Neural progenitor cell (in vitro differentiated cells): ENCODE results near the gene CLTCL1. TPM values are rescaled to one million over a fixed set of nuclear protein-coding genes. Genes with fewer than 3 reads are reported as not detected.

Experiments
- DNase-seq: peaks from one replicate; pipeline ENCODE4 v3.0.0-alpha.2; 2016; ENCODE audit warnings: low spot score
- H2AFZ ChIP-seq: fragments of 200-600 bp; sonication (generic); replicated peaks from 2 replicates; pipeline ENCODE4 v1.6.1; 2016; ENCODE audit warnings: antibody characterized with exemption
- H3F3A ChIP-seq: fragments of 200-600 bp; sonication (generic); 2 replicates; pipeline ENCODE4 v1.6.1; 2016; ENCODE audit warnings: antibody characterized with exemption, low read depth
- H3K27ac ChIP-seq: fragments of 200-600 bp; sonication (generic); 2 replicates; pipeline ENCODE4 v1.5.1; 2016; ENCODE audit warnings: mild to moderate bottlenecking
- H3K27me3 ChIP-seq: fragments of 200-600 bp; sonication (generic); 2 replicates; pipeline ENCODE4 v1.6.1; 2016; ENCODE audit warnings: mild to moderate bottlenecking, moderate library complexity
- H3K36me3 ChIP-seq: fragments of 200-600 bp; sonication (generic); 2 replicates; pipeline ENCODE4 v1.5.1; 2016
- H3K4me1 ChIP-seq: fragments of 200-600 bp; sonication (generic); 2 replicates; pipeline ENCODE4 v1.6.1; 2016; ENCODE audit warnings: mixed run types
- H3K4me2 ChIP-seq: fragments of 200-600 bp; sonication (generic); 2 replicates; pipeline ENCODE4 v1.6.1; 2016
- H3K4me3 ChIP-seq: fragments of 200-600 bp; sonication (generic); 2 replicates; pipeline ENCODE4 v1.5.1; 2016
- H3K79me2 ChIP-seq: fragments of 200-600 bp; sonication (generic); 2 replicates; pipeline ENCODE4 v1.6.1; 2016; ENCODE audit warnings: low read depth
- H3K9ac ChIP-seq: fragments of 200-600 bp; sonication (generic); 2 replicates; pipeline ENCODE4 v1.6.1; 2016
- H3K9me3 ChIP-seq: fragments of 200-600 bp; sonication (generic); 2 replicates; pipeline ENCODE4 v1.5.1; 2016; ENCODE audit warnings: low read depth
- H4K20me1 ChIP-seq: fragments of 200-600 bp; sonication (generic); 2 replicates; pipeline ENCODE4 v1.6.1; 2016; ENCODE audit warnings: low read depth
- H3K27ac Mint-ChIP-seq: 3 replicates; pipeline ENCODE4 v1.8.0; 2021; ENCODE audit warnings: mixed read lengths
- H3K27me3 Mint-ChIP-seq: 2 replicates; pipeline ENCODE4 v1.8.0; 2022; ENCODE audit warnings: low read depth, mild to moderate bottlenecking, inconsistent platforms, moderate library complexity, mixed read lengths; ENCODE audit not compliant: insufficient read depth
- H3K36me3 Mint-ChIP-seq: 3 replicates; pipeline ENCODE4 v1.8.0; 2021; ENCODE audit warnings: mixed read lengths
- H3K4me1 Mint-ChIP-seq: 3 replicates; pipeline ENCODE4 v1.8.0; 2021; ENCODE audit warnings: mixed read lengths
- H3K4me3 Mint-ChIP-seq: 3 replicates; pipeline ENCODE4 v1.8.0; 2021; ENCODE audit warnings: mild to moderate bottlenecking, moderate library complexity, mixed read lengths
- H3K9me3 Mint-ChIP-seq: 3 replicates; pipeline ENCODE4 v1.8.0; 2020; ENCODE audit warnings: mixed read lengths
- CTCF ChIP-seq: fragments of 200-600 bp; sonication (generic); IDR thresholded peaks from 2 replicates; pipeline ENCODE4 v1.5.1; 2017; ENCODE audit warnings: antibody characterized with exemption, mild to moderate bottlenecking
- EZH2 ChIP-seq: fragments of 200-600 bp; sonication (generic); IDR thresholded peaks from 2 replicates; pipeline ENCODE4 v1.6.1; 2017; ENCODE audit warnings: antibody characterized with exemption, mild to moderate bottlenecking, moderate library complexity
- EZH2phosphoT487 ChIP-seq: fragments of 200-600 bp; sonication (generic); IDR thresholded peaks from 2 replicates; pipeline ENCODE4 v1.6.1; 2017; ENCODE audit warnings: antibody characterized with exemption
- total RNA-seq: library from RNA; depleted of rRNA; stranded (reverse); fragments of >200 nt; gene quantifications from 2 replicates; pipeline ENCODE4 v1.2.3, GENCODE V29; 2015; ENCODE audit warnings: low replicate concordance

CLTCL1 gene
- total RNA-seq, 1 donor from 2014 or later = 13.7 TPM

- DNase-seq = no peak
- H3F3A ChIP-seq = no peaks in the 10 kb centered on the region
- H3K27me3 ChIP-seq = no peaks in the 10 kb centered on the region
- no peaks in the 10 kb centered on the region for H3K4me1 ChIP-seq
- H3K27ac ChIP-seq = no peak overlapping the region
- H3K79me2 ChIP-seq = no peaks in the 10 kb centered on the region
- H3K9me3 ChIP-seq = no peaks in the 10 kb centered on the region
- Mint-ChIP-seq H3K36me3 (no peaks in the 10 kb centered on the region), H3K4me3 (no peak overlapping the region), H3K9me3 (no peaks in the 10 kb centered on the region), H3K4me1 (peaks cover 5% of the 10 kb centered on the region), H3K27me3 (no peaks in the 10 kb centered on the region), H3K27ac (no peak overlapping the region)
- no peaks in the 10 kb centered on the region for H3K36me3 ChIP-seq
- H2AFZ ChIP-seq = no peak overlapping the region
- no peak overlapping the region for H3K9ac ChIP-seq
- no peaks in the 10 kb centered on the region for H4K20me1 ChIP-seq
- H3K4me3 ChIP-seq = no peak overlapping the region
- no peak overlapping the region for H3K4me2 ChIP-seq
- TF ChIP-seq EZH2 (no peak), CTCF (no peak), EZH2phosphoT487 (no peak)
Observed at GRCh38 chr22:19277785-19278184, 13.7 kb downstream of the CLTCL1 start.

- Histone ChIP-seq H3F3A (no peaks in the 10 kb centered on the region), H2AFZ (no peak overlapping the region), H3K27ac (no peak overlapping the region), H3K9ac (no peak overlapping the region), H3K9me3 (no peaks in the 10 kb centered on the region), H3K36me3 (no peaks in the 10 kb centered on the region), H4K20me1 (no peaks in the 10 kb centered on the region), H3K79me2 (no peaks in the 10 kb centered on the region), H3K4me1 (no peaks in the 10 kb centered on the region), H3K27me3 (no peaks in the 10 kb centered on the region), H3K4me2 (no peak overlapping the region), H3K4me3 (no peak overlapping the region)
- peaks cover 5% of the 10 kb centered on the region for H3K4me1 Mint-ChIP-seq
- no peaks in the 10 kb centered on the region for H3K36me3 Mint-ChIP-seq
- H3K4me3 Mint-ChIP-seq = no peak overlapping the region
- H3K27me3 Mint-ChIP-seq = peaks cover 2% of the 10 kb centered on the region
- DNase-seq = no peak
- TF ChIP-seq CTCF (no peak), EZH2phosphoT487 (no peak), EZH2 (no peak)
- no peaks in the 10 kb centered on the region for H3K9me3 Mint-ChIP-seq
- no peak overlapping the region for H3K27ac Mint-ChIP-seq
Observed at GRCh38 chr22:19275919-19276600, 15.5 kb downstream of the CLTCL1 start.

- H3K27ac Mint-ChIP-seq = no peak overlapping the region
- DNase-seq = no peak
Observed at GRCh38 chr22:19275513-19275912, 16.0 kb downstream of the CLTCL1 start.

More at GRCh38 chr22:19275513-19275912, 16.0 kb downstream of the CLTCL1 start:
- H3K4me2 ChIP-seq = no peak overlapping the region
- no peak overlapping the region for H2AFZ ChIP-seq
- no peak overlapping the region for H3K9ac ChIP-seq
- Mint-ChIP-seq H3K4me3 (no peak overlapping the region), H3K36me3 (no peaks in the 10 kb centered on the region), H3K27me3 (peaks cover 2% of the 10 kb centered on the region), H3K4me1 (peaks cover 5% of the 10 kb centered on the region), H3K9me3 (no peaks in the 10 kb centered on the region)
- no peak overlapping the region for H3K27ac ChIP-seq
- no peaks in the 10 kb centered on the region for H3K36me3 ChIP-seq
- no peaks in the 10 kb centered on the region for H4K20me1 ChIP-seq
- no peaks in the 10 kb centered on the region for H3K4me1 ChIP-seq
- no peaks in the 10 kb centered on the region for H3F3A ChIP-seq
- H3K27me3 ChIP-seq = no peaks in the 10 kb centered on the region
- H3K9me3 ChIP-seq = no peaks in the 10 kb centered on the region
- H3K79me2 ChIP-seq = no peaks in the 10 kb centered on the region
- TF ChIP-seq EZH2phosphoT487 = no peak
- TF ChIP-seq EZH2 = no peak
- no peak for TF ChIP-seq CTCF
- H3K4me3 ChIP-seq = no peak overlapping the region
